WTC11 (cell line): Measurements from ENCODE around the gene EPS8L1. TPM values are rescaled to one million over a fixed set of nuclear protein-coding genes. Genes with fewer than 3 reads are reported as not detected.
A peak's percentile ranks its signal among the peaks of the same experiment; 100 is the strongest.

Source experiments
- ATAC-seq: fragments of 200-7000 bp; cut with Tn5 transposase; 2 replicates; pipeline ENCODE4 v1.10.0; 2021; ENCODE audit warnings: mild to moderate bottlenecking, moderate library complexity
- CTCF ChIA-PET: fragments of 300-600 bp; sonication (Branson Sonifier 250); formaldehyde crosslinking; loops from one replicate; lab custom pipeline; 2021; ENCODE audit warnings: antibody characterized with exemption; lab: Charles Lee
- POLR2A ChIA-PET: fragments of 350-600 bp; sonication (Branson Sonifier 250); formaldehyde crosslinking; loops from one replicate; lab custom pipeline; 2021; ENCODE audit warnings: antibody characterized with exemption; lab: Charles Lee
- DNase-seq: peaks from one replicate; pipeline ENCODE4 v3.0.0; 2021; ENCODE audit warnings: low spot score
- H3K27ac Mint-ChIP-seq: 2 replicates; pipeline ENCODE4 v1.8.0; 2021; ENCODE audit warnings: mixed read lengths
- H3K27me3 Mint-ChIP-seq: 2 replicates; pipeline ENCODE4 v1.8.0; 2021; ENCODE audit warnings: low read depth, mild to moderate bottlenecking, moderate library complexity, mixed read lengths
- H3K36me3 Mint-ChIP-seq: 2 replicates; pipeline ENCODE4 v1.8.0; 2021; ENCODE audit warnings: mixed read lengths
- H3K4me1 Mint-ChIP-seq: 2 replicates; pipeline ENCODE4 v1.8.0; 2022; ENCODE audit warnings: mixed read lengths
- H3K4me3 Mint-ChIP-seq: 2 replicates; pipeline ENCODE4 v1.8.0; 2021; ENCODE audit warnings: mild to moderate bottlenecking, moderate library complexity, mixed read lengths
- H3K9me3 Mint-ChIP-seq: 2 replicates; pipeline ENCODE4 v1.8.0; 2021; ENCODE audit warnings: mixed read lengths
- ATF3 ChIP-seq: sonication (generic); formaldehyde crosslinking; conservative IDR thresholded peaks from 2 replicates; pipeline ENCODE4 v1.8.1; 2022; ENCODE audit warnings: mild to moderate bottlenecking, missing genetic modification reagents
- CBFB ChIP-seq: sonication (generic); formaldehyde crosslinking; IDR thresholded peaks from 2 replicates; pipeline ENCODE4 v1.8.1; 2022; ENCODE audit warnings: mild to moderate bottlenecking, low read depth, missing genetic modification reagents
- CREB1 ChIP-seq: sonication (generic); formaldehyde crosslinking; IDR thresholded peaks from 2 replicates; pipeline ENCODE4 v1.8.0; 2023; ENCODE audit warnings: mild to moderate bottlenecking, missing genetic modification reagents
- E2F1 ChIP-seq: sonication (generic); formaldehyde crosslinking; IDR thresholded peaks from 2 replicates; pipeline ENCODE4 v1.8.0; 2022; ENCODE audit warnings: mild to moderate bottlenecking, missing genetic modification reagents
- ERG ChIP-seq: fragments of 250-450 bp; sonication (Bioruptor Pico); IDR thresholded peaks from 2 replicates; pipeline ENCODE4 v1.8.0; 2021; ENCODE audit warnings: mild to moderate bottlenecking
- ESRRA ChIP-seq: sonication (generic); formaldehyde crosslinking; IDR thresholded peaks from 2 replicates; pipeline ENCODE4 v1.8.1; 2022; ENCODE audit warnings: mild to moderate bottlenecking, missing genetic modification reagents, borderline replicate concordance
- ETV6 ChIP-seq: sonication (generic); formaldehyde crosslinking; IDR thresholded peaks from 2 replicates; pipeline ENCODE4 v1.8.1; 2022; ENCODE audit warnings: mild to moderate bottlenecking, missing genetic modification reagents
- FOXJ3 ChIP-seq: sonication (generic); formaldehyde crosslinking; IDR thresholded peaks from 2 replicates; pipeline ENCODE4 v1.9.0; 2021; ENCODE audit warnings: missing genetic modification reagents, mild to moderate bottlenecking, borderline replicate concordance
- FOXK1 ChIP-seq: sonication (generic); formaldehyde crosslinking; IDR thresholded peaks from 2 replicates; pipeline ENCODE4 v1.8.0; 2022; ENCODE audit warnings: mild to moderate bottlenecking, moderate library complexity, missing genetic modification reagents
- FOXP4 ChIP-seq: sonication (generic); formaldehyde crosslinking; IDR thresholded peaks from 2 replicates; pipeline ENCODE4 v1.8.0; 2022; ENCODE audit warnings: mild to moderate bottlenecking, missing genetic modification reagents
- IRF2 ChIP-seq: sonication (generic); formaldehyde crosslinking; IDR thresholded peaks from 2 replicates; pipeline ENCODE4 v1.8.0; 2022; ENCODE audit warnings: low read depth, missing genetic modification reagents, borderline replicate concordance
- MAX ChIP-seq: sonication (generic); formaldehyde crosslinking; IDR thresholded peaks from 2 replicates; pipeline ENCODE4 v1.8.0; 2022; ENCODE audit warnings: mild to moderate bottlenecking, missing genetic modification reagents
- MYBL2 ChIP-seq: sonication (generic); formaldehyde crosslinking; IDR thresholded peaks from 2 replicates; pipeline ENCODE4 v1.8.1; 2023; ENCODE audit warnings: mild to moderate bottlenecking, moderate library complexity, missing genetic modification reagents
- NFE2L1 ChIP-seq: sonication (generic); formaldehyde crosslinking; IDR thresholded peaks from 2 replicates; pipeline ENCODE4 v1.8.1; 2023; ENCODE audit warnings: missing genetic modification reagents
- RORB ChIP-seq: fragments of 250-450 bp; sonication (Bioruptor Pico); IDR thresholded peaks from 2 replicates; pipeline ENCODE4 v1.9.0; 2021; ENCODE audit warnings: mild to moderate bottlenecking
- SMAD3 ChIP-seq: sonication (generic); formaldehyde crosslinking; IDR thresholded peaks from 2 replicates; pipeline ENCODE4 v1.8.0; 2022; ENCODE audit warnings: missing genetic modification reagents, mild to moderate bottlenecking, borderline replicate concordance
- SOX15 ChIP-seq: fragments of 250-450 bp; sonication (Bioruptor Pico); IDR thresholded peaks from 2 replicates; pipeline ENCODE4 v1.9.0; 2021; ENCODE audit warnings: mild to moderate bottlenecking
- STAT6 ChIP-seq: sonication (generic); formaldehyde crosslinking; conservative IDR thresholded peaks from 2 replicates; pipeline ENCODE4 v1.8.1; 2023; ENCODE audit warnings: mild to moderate bottlenecking, low read depth, missing genetic modification reagents, moderate library complexity
- TEAD1 ChIP-seq: sonication (generic); formaldehyde crosslinking; IDR thresholded peaks from 2 replicates; pipeline ENCODE4 v1.8.0; 2022; ENCODE audit warnings: mild to moderate bottlenecking, missing genetic modification reagents
- ZNF121 ChIP-seq: sonication (generic); formaldehyde crosslinking; IDR thresholded peaks from 2 replicates; pipeline ENCODE4 v1.8.0; 2023; ENCODE audit warnings: missing genetic modification reagents
- ZNF138 ChIP-seq: sonication (generic); formaldehyde crosslinking; conservative IDR thresholded peaks from 2 replicates; pipeline ENCODE4 v1.8.1; 2022; ENCODE audit warnings: mild to moderate bottlenecking, moderate library complexity, missing genetic modification reagents
- ZNF219 ChIP-seq: sonication (generic); formaldehyde crosslinking; IDR thresholded peaks from 2 replicates; pipeline ENCODE4 v1.8.0; 2023; ENCODE audit warnings: missing genetic modification reagents, mild to moderate bottlenecking, borderline replicate concordance
- ZSCAN18 ChIP-seq: fragments of 250-450 bp; sonication (Bioruptor Pico); IDR thresholded peaks from 2 replicates; pipeline ENCODE4 v2.1.2; 2022; ENCODE audit warnings: mild to moderate bottlenecking, moderate library complexity
- total RNA-seq: library from RNA; stranded (reverse); gene quantifications from 3 replicates; pipeline ENCODE4 v1.2.3, GENCODE V29; 2021

The EPS8L1 gene
- total RNA-seq, 1 experiment from 2014 or later = 38.9 TPM

GRCh38 chr19:55084416-55084815 is 8.7 kb downstream of the EPS8L1 start (continued):
- TF ChIP-seq FOXP4 (CRISPR knock-in tag) (no peak), ATF3 (CRISPR knock-in tag) (no peak), ESRRA (no peak), ZNF121 (CRISPR knock-in tag) (no peak), STAT6 (CRISPR knock-in tag) (no peak), MAX (CRISPR knock-in tag) (no peak), FOXK1 (CRISPR knock-in tag) (no peak), FOXJ3 (no peak), IRF2 (no peak), SOX15 (no peak), RORB (no peak), CBFB (CRISPR knock-in tag) (no peak), CREB1 (CRISPR knock-in tag) (no peak)
- TF ChIP-seq, all 79 proteins: peak for 0

GRCh38 chr19:55085923-55086715 is 10.4 kb downstream of the EPS8L1 start:
- Mint-ChIP-seq H3K4me1 (peaks cover 53% of the 10 kb centered on the region), H3K4me3 (peak overlapping the region; percentile 61), H3K27me3 (peaks cover 58% of the 10 kb centered on the region), H3K36me3 (peaks cover 15% of the 10 kb centered on the region), H3K27ac (no peak overlapping the region), H3K9me3 (no peaks in the 10 kb centered on the region)
- ChIA-PET POLR2A (interaction anchor here (0.6 to 1.9 kb wide), 6 partner anchors 18 to 205 kb away, joined by 3 to 6 read pairs (median 4); partner anchors contain the start of gene RDH13), CTCF (interaction anchor here (0.6 to 3.6 kb wide), 17 partner anchors 8 to 382 kb away, joined by 3 to 46 read pairs (median 5); partner anchors contain the start of genes DNAAF3 and RDH13)
- peak; percentile 47 for DNase-seq
- peak; percentile 1; the same call in 1 of the 2 replicates for ATAC-seq
- TF ChIP-seq ZSCAN18 (CRISPR knock-in tag) (no peak), CREB1 (CRISPR knock-in tag) (no peak), MYBL2 (CRISPR knock-in tag) (no peak), ETV6 (CRISPR knock-in tag) (no peak), NFE2L1 (no peak), SOX15 (no peak), SMAD3 (CRISPR knock-in tag) (no peak), TEAD1 (CRISPR knock-in tag) (no peak), STAT6 (CRISPR knock-in tag) (no peak), ZNF219 (CRISPR knock-in tag) (no peak), ERG (CRISPR knock-in tag) (no peak), E2F1 (no peak), ZNF138 (CRISPR knock-in tag) (no peak)
